GM23248 (cell line): ENCODE data around the gene BPIFA1. TPM values are rescaled to one million over a fixed set of nuclear protein-coding genes. Genes with fewer than 3 reads are reported as not detected.

ENCODE experiments used
- DNase-seq: peaks from one replicate; pipeline ENCODE4 v3.0.0-alpha.2; 2015
- H2AFZ ChIP-seq: fragments of 200-600 bp; sonication (generic); 2 replicates; pipeline ENCODE4 v1.6.1; 2016; ENCODE audit warnings: antibody characterized with exemption
- H3F3A ChIP-seq: fragments of 200-600 bp; sonication (generic); 2 replicates; pipeline ENCODE4 v1.6.1; 2016; ENCODE audit warnings: mild to moderate bottlenecking, antibody characterized with exemption, mixed run types; ENCODE audit not compliant: insufficient read depth
- H3K27ac ChIP-seq: fragments of 200-600 bp; sonication (generic); 2 replicates; pipeline ENCODE4 v1.5.1; 2016; ENCODE audit warnings: mild to moderate bottlenecking
- H3K27me3 ChIP-seq: fragments of 200-600 bp; sonication (generic); replicated peaks from 2 replicates; pipeline ENCODE4 v1.6.1; 2016; ENCODE audit warnings: mild to moderate bottlenecking; ENCODE audit not compliant: insufficient read depth
- H3K36me3 ChIP-seq: fragments of 200-600 bp; sonication (generic); 2 replicates; pipeline ENCODE4 v1.6.1; 2016; ENCODE audit warnings: low read depth, mild to moderate bottlenecking
- H3K4me1 ChIP-seq: fragments of 200-600 bp; sonication (generic); 2 replicates; pipeline ENCODE4 v1.6.1; 2016; ENCODE audit warnings: mild to moderate bottlenecking; ENCODE audit not compliant: insufficient read depth
- H3K4me2 ChIP-seq: fragments of 200-600 bp; sonication (generic); one replicate; pipeline ENCODE4 v1.6.1; 2016; ENCODE audit warnings: mild to moderate bottlenecking; ENCODE audit not compliant: unreplicated experiment
- H3K4me3 ChIP-seq: fragments of 200-600 bp; sonication (generic); 2 replicates; pipeline ENCODE4 v1.5.1; 2016; ENCODE audit warnings: mild to moderate bottlenecking
- H3K79me2 ChIP-seq: fragments of 200-600 bp; sonication (generic); 2 replicates; pipeline ENCODE4 v1.6.1; 2016; ENCODE audit warnings: mild to moderate bottlenecking; ENCODE audit not compliant: insufficient read depth
- H3K9ac ChIP-seq: fragments of 200-600 bp; sonication (generic); 2 replicates; pipeline ENCODE4 v1.6.1; 2016; ENCODE audit warnings: mild to moderate bottlenecking
- H3K9me2 ChIP-seq: fragments of 200-600 bp; sonication (generic); 2 replicates; pipeline ENCODE4 v1.6.1; 2016; ENCODE audit warnings: mixed run types, mild to moderate bottlenecking, moderate library complexity; ENCODE audit not compliant: insufficient read depth
- H3K9me3 ChIP-seq: fragments of 200-600 bp; sonication (generic); one replicate; pipeline ENCODE4 v1.6.1; 2017; ENCODE audit warnings: low read depth
- H4K20me1 ChIP-seq: fragments of 200-600 bp; sonication (generic); 2 replicates; pipeline ENCODE4 v1.6.0; 2016; ENCODE audit not compliant: insufficient read depth
- EZH2 ChIP-seq: fragments of 200-600 bp; sonication (generic); IDR thresholded peaks from 2 replicates; pipeline ENCODE4 v1.6.1; 2018; ENCODE audit warnings: antibody characterized with exemption, mild to moderate bottlenecking; ENCODE audit not compliant: insufficient read depth, poor library complexity, severe bottlenecking
- EZH2phosphoT487 ChIP-seq: fragments of 200-600 bp; sonication (generic); IDR thresholded peaks from 2 replicates; pipeline ENCODE4 v1.6.1; 2018; ENCODE audit warnings: antibody characterized with exemption, moderate library complexity, mild to moderate bottlenecking, low read depth; ENCODE audit not compliant: insufficient read depth
- WGBS, 2 experiments: methylation state at CpG; one replicate each; pipeline ENCODE4 v1.1.6; 2015 to 2017; ENCODE audit warnings: low lambda C conversion rate in 2 of 2, low coverage in 1 of 2; ENCODE audit errors: missing lambda C conversion rate in 2 of 2; 5-methylcytosine and 5-hydroxymethylcytosine counted together
- in situ Hi-C: fragments of 300-500 bp; cut with MboI; formaldehyde crosslinking; loops from 2 replicates; pipeline ENCODE4 v1.15.0; 2020
- polyA plus RNA-seq: library from polyadenylated mRNA; unstranded; fragments of >200 nt; fragmentation: Nextera tagmentation; extraction: Ambion mirVana; gene quantifications from 2 replicates; pipeline ENCODE4 v1.2.1, GENCODE V29; 2016
- total RNA-seq: library from RNA; depleted of rRNA; stranded (reverse); fragments of >200 nt; shearing (Covaris generic); gene quantifications from 2 replicates; pipeline ENCODE4 v1.2.3, GENCODE V29; 2014; rRNA removed

The BPIFA1 gene
- total RNA-seq, result not detected in 2 replicates
- polyA plus RNA-seq, result not detected in 2 replicates

DNA sequence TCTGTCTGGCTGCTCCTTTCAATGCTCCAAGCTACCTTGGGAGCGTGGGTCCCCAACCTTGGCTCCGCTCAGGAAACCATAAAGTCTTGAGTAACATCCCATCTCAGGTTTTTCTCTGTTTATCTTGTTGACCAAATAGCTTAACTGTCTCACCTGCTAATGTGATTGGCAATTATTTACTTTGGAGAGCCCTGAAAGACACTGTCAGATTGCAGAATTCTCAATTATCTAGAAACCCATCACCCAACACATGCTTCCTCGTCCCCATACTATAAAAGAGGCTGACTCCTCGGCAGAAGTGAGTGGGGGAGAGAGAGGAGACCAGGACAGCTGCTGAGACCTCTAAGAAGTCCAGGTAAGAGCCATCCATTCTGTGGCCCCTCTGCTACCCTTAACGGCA lies at the start of gene BPIFA1:
Gene BPIFA1 (plus strand): TSS at position 301 of the 400 bp plus-strand sequence. CDS start 1,716 bp downstream, outside the sequence.
- no peak within 1 kb of the TSS for H3K27ac ChIP-seq
- H3K4me2 ChIP-seq, result no peak within 1 kb of the TSS
- H3K36me3 ChIP-seq, result no peaks in the 10 kb centered on the region
- H4K20me1 ChIP-seq, result no peaks in the 10 kb centered on the region
- no peaks in the 10 kb centered on the region for H3K9me3 ChIP-seq
- H3K9ac ChIP-seq, result no peak within 1 kb of the TSS
- in situ Hi-C loops, result no loop called here
- no peaks in the 10 kb centered on the region for H3K4me1 ChIP-seq
- no peak within 1 kb of the TSS for H2AFZ ChIP-seq
- TF ChIP-seq EZH2, result no peak
- TF ChIP-seq EZH2phosphoT487, result no peak
- WGBS, 2 experiments, result 22 to 30% methylated on average over 5 of the region's 5 CpGs
- H3K27me3 ChIP-seq, result peaks cover 20% of the 10 kb centered on the region
- no peak for DNase-seq
- no peaks in the 10 kb centered on the region for H3F3A ChIP-seq
- H3K9me2 ChIP-seq, result no peaks in the 10 kb centered on the region
- no peaks in the 10 kb centered on the region for H3K79me2 ChIP-seq
- H3K4me3 ChIP-seq, result no peak within 1 kb of the TSS

DNA sequence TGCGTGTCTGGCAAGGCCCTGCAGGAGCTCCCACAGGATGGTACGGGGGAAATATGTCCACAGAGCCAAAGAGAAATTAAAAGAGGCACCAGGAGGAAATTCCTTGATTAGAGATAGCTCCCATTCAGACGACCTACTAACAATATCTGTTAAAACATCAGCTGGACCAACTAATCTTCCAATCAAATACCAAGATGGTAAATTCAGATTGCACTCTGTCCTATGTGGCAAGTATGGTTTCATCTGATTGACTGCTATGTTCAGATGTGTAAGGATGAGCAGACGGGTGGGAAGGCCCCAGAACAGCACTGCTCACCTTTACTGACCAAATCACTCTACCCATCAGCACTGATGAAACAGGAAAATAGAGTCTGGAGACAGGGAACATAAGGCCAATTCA lies 48.3 kb upstream of the BPIFA1 start:
- TF ChIP-seq EZH2phosphoT487 (no peak), EZH2 (no peak)
- DNase-seq, result no peak
- no peaks in the 10 kb centered on the region for H3K9me3 ChIP-seq
- no peaks in the 10 kb centered on the region for H3K9me2 ChIP-seq
- H3F3A ChIP-seq, result no peaks in the 10 kb centered on the region
- 44 to 53% methylated on average over 4 of the region's 4 CpGs for WGBS, 2 experiments
- in situ Hi-C loops, result no loop called here
- H4K20me1 ChIP-seq, result no peaks in the 10 kb centered on the region
- no peak overlapping the region for H3K27ac ChIP-seq
- no peaks in the 10 kb centered on the region for H3K36me3 ChIP-seq
- H2AFZ ChIP-seq, result no peak overlapping the region
- H3K4me2 ChIP-seq, result no peak overlapping the region
- no peak overlapping the region for H3K9ac ChIP-seq
- H3K4me3 ChIP-seq, result no peak overlapping the region
- H3K4me1 ChIP-seq, result no peaks in the 10 kb centered on the region
- no peaks in the 10 kb centered on the region for H3K79me2 ChIP-seq
- peaks cover 6% of the 10 kb centered on the region; the same call in 1 of the 2 replicates for H3K27me3 ChIP-seq

DNA sequence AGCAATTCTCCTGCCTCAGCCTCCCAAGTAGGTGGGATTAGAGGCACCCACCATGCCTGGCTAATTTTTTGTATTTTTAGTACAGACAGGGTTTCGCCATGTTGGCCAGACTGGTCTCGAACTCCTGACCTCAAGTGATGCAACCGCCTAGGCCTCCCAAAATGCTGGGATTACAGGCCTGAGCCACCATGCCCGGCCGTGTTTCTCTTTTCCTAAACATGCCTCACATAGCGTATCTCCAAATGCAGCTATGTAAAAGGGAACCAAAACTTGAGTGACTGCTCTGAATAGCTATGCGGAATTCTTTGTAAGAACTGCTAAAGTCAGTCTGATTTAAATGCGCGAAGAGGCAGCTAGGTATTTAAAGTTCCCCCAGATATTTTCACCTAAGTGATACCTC lies 47.4 kb upstream of the BPIFA1 start:
- Histone ChIP-seq H3K4me1 (no peaks in the 10 kb centered on the region), H3K9ac (no peak overlapping the region), H3K27me3 (peaks cover 6% of the 10 kb centered on the region; the same call in 1 of the 2 replicates), H3K9me2 (no peaks in the 10 kb centered on the region), H3K79me2 (no peaks in the 10 kb centered on the region), H3K36me3 (no peaks in the 10 kb centered on the region), H4K20me1 (no peaks in the 10 kb centered on the region), H3K4me2 (no peak overlapping the region), H3F3A (no peaks in the 10 kb centered on the region), H2AFZ (no peak overlapping the region), H3K4me3 (no peak overlapping the region), H3K27ac (no peak overlapping the region), H3K9me3 (no peaks in the 10 kb centered on the region)
- no peak for DNase-seq
- TF ChIP-seq EZH2phosphoT487, result no peak
- no peak for TF ChIP-seq EZH2
- 59 to 61% methylated on average over 9 of the region's 9 CpGs for WGBS, 2 experiments
- in situ Hi-C loops, result no loop called here

DNA sequence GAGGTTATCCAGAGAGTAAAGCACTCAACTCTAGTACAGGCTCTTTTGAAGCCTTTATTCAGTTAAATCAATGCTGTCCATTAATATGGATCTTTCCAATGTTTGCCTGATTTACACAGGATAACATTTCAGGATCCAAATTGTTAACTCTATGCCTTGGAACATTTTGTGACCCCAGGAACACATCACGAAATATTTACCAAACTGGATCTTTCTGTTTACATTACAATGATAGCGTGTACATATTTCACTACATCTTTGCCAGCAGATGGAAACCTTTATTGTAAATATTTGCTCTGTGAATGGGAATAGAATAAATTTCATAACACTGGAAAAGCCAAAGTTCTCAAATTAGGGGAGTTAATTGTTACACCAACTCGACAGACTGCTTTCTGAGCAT lies 44.3 kb upstream of the BPIFA1 start:
- Histone ChIP-seq H3K79me2 (no peaks in the 10 kb centered on the region), H3F3A (no peaks in the 10 kb centered on the region), H3K4me3 (no peak overlapping the region), H4K20me1 (no peaks in the 10 kb centered on the region), H3K27ac (no peak overlapping the region), H3K27me3 (peaks cover 13% of the 10 kb centered on the region), H3K9me3 (no peaks in the 10 kb centered on the region), H3K4me2 (no peak overlapping the region), H2AFZ (no peak overlapping the region), H3K9ac (no peak overlapping the region), H3K9me2 (no peaks in the 10 kb centered on the region), H3K36me3 (no peaks in the 10 kb centered on the region), H3K4me1 (no peaks in the 10 kb centered on the region)
- TF ChIP-seq EZH2, result no peak
- TF ChIP-seq EZH2phosphoT487, result no peak
- WGBS, 2 experiments, result 9 to 12% methylated on average over 3 of the region's 3 CpGs
- in situ Hi-C loops, result no loop called here
- DNase-seq, result no peak

DNA sequence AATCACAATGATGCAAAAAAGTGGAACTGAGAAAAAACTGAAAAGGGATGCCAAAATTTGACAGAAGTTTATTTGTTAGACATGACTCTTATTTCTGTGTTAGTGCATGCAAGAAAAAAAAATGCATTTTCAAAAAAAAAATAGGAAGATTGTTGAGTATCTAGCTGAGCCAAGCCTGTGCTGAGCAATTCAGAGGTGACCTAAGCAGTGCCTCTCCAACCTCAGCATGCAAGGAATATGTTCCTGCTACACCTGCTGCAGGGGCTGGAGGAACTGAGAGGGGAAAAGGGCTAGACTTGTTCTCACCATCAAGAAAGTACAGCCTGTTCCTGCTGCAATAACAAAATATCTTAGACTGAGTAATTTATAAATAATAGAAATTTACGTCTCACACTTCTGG lies 43.8 kb upstream of the BPIFA1 start:
- Histone ChIP-seq H3K9ac (no peak overlapping the region), H2AFZ (no peak overlapping the region), H3F3A (no peaks in the 10 kb centered on the region), H4K20me1 (no peaks in the 10 kb centered on the region), H3K27ac (no peak overlapping the region), H3K9me3 (no peaks in the 10 kb centered on the region), H3K4me1 (no peaks in the 10 kb centered on the region), H3K27me3 (peaks cover 13% of the 10 kb centered on the region), H3K79me2 (no peaks in the 10 kb centered on the region), H3K9me2 (no peaks in the 10 kb centered on the region), H3K36me3 (no peaks in the 10 kb centered on the region), H3K4me3 (no peak overlapping the region), H3K4me2 (no peak overlapping the region)
- 0 to 3% methylated on average over 1 of the region's 1 CpG for WGBS, 2 experiments
- no peak for TF ChIP-seq EZH2phosphoT487
- no peak for TF ChIP-seq EZH2
- DNase-seq, result no peak
- in situ Hi-C loops, result no loop called here
